GM18951 (cell line): ENCODE data around the gene LHFPL2.

Experiments
- POLR2A ChIP-seq: IDR thresholded peaks from 4 replicates; pipeline ENCODE4 v1.6.1; 2011; ENCODE audit warnings: mild to moderate bottlenecking; ENCODE audit not compliant: insufficient read length, insufficient read depth; ENCODE audit errors: extremely low read depth
- in situ Hi-C: fragments of 300-500 bp; cut with MboI; formaldehyde crosslinking; loops from one replicate; pipeline ENCODE4 v1.12.0; 2022; ENCODE audit warnings: low sequenced_read_pairs, mixed read lengths, inconsistent platforms; ENCODE audit not compliant: unreplicated experiment

LHFPL2 gene

DNA sequence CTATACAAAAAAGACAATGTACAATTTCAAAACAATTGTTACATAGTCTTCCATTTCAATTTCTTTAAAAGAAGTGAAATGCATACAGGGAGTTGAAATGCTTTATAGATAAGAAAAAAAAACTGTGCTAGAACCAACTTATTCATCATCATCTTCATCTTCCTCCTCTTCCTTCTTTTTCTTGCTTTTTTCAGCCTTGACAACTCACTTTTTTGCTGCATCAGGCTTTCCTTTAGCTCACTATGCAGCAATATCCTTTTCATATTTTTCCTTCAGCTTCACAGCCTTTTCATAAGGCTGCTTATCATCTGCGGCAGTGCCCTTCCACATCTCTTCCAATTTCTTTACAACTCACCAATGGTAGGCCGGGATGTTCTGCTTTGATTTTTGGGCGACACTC is 4.4 kb downstream of the LHFPL2 start:
- TF ChIP-seq POLR2A, result no peak
- in situ Hi-C loops, result no loop called here

DNA sequence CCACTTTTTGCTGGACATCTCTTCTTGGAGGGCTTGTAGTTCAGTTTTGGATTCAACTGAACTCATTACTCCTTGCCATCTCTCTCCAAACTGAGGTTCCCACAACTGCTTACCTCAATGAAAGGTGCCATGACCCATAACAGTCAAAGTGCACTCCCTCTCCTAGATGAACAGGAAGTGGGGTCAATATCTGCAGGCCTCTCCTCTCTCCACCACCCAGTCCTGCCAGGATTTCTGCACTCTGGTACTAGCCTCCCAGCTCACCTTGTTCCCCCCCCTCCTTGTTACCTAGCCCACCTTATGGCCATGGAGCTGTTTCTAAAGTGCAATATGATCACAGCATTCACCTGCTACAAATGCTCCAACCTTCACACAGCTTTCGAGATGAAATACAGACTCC is 5.9 kb downstream of the LHFPL2 start:
- no peak for TF ChIP-seq POLR2A
- in situ Hi-C loops, result no loop called here

DNA sequence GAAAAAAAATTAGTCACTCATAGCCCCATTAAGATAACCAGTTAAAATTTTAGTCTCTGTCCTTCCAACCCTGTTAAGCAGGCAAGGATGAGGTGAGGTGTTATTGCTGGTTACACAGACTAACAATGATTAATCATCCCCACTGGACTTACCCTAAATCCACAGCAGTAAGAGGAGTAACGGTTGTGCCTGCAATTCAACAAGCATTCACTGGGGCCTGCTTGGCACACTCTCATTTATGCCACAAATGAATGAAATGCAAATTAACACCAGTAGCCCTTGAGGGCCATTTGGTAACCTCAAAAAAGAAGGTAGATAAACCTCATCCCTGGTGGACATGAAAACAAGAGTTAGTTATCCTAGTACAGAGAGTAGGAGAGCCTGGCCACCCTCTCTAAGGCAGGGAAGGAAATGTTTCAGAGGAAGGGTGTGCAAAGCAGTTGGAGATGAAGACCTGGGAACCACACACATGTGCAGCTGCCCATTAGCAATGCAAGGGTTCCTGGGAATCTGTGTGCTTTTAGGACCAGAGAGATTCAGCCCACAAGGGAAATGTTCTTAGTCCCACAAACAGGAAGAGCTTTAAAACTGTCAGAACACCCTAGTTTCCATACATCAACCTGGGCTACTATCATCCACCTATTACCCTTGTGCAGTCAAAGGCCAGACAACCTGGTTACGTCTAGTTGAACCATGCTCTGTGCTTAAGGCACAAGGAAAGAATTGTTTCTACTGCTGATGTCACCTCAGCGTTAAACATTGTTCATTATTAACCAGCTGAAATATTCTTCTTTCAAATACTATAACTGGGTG is 7.7 kb downstream of the LHFPL2 start:
- in situ Hi-C loops, result no loop called here
- TF ChIP-seq POLR2A, result no peak

DNA sequence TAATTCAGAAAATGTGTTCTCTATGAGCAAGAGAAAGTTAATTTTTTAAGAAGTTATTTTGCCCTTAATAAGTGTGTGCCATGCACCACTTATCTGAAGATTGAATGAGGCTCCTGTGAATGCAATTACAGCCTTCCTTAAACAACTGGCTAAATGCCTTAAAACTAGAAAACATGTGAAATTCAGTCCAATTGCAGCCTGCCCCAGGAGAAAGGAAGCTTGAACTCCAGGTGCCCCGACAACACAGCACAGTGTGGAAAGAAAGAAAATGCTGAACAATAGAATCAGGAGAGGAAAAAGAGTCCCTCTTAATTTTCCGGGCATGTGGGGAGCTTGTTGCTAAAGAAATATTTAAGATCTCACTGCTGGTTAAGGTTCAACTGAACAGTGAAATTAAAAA is 8.8 kb downstream of the LHFPL2 start:
- in situ Hi-C loops, result no loop called here
- TF ChIP-seq POLR2A, result no peak

DNA sequence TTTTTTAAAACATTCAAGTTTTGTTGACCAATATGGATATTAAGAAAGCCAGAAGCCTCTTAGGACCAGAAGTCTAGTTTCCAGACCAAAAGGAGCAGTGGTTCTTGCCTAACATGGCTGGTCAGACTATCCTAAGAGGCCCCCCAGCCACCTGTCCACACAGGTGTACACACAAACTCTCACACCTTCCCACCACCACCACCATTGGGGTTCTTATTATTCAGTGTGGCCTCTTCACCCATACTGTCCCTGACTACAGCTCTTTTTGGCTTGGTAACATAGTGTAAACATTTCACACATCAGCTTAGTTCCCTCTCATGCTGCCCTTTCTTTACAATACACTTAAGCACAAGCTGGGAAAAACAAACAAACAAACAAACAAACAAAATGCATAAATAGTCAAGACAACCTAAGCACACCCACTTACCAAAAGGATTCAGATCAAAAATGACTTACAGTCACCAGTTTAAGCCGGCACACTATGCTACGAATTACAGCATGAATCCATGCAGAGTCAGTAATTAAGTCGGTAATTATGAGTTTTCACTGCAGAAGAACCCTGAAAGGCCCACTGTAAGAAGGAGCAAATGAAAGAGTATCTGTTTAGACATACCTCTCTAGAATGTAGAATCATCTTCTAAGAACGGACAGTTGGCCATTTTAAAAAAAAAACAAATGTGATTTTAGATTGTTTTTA is 9.5 kb downstream of the LHFPL2 start:
- in situ Hi-C loops, result no loop called here
- no peak for TF ChIP-seq POLR2A

DNA sequence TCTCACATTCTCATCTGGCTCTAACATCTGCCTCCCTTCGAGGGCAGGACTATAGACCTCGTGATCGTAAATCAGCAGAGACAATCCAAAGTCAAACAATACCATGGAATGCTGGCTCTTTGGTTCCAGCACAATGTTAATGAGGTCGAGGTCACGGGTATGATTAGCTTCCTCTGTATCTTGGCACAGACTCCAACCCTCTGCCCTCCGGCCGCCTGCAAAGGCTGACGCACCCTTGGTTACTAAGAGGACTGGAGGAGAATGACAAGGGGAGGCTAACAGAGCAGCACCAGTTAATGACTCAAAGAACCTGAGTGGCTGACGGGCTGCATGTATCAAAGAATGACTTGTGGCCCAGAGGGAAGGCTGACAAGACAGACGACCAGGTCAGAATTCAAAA is 10.1 kb downstream of the LHFPL2 start:
- in situ Hi-C loops, result no loop called here
- TF ChIP-seq POLR2A, result no peak

DNA sequence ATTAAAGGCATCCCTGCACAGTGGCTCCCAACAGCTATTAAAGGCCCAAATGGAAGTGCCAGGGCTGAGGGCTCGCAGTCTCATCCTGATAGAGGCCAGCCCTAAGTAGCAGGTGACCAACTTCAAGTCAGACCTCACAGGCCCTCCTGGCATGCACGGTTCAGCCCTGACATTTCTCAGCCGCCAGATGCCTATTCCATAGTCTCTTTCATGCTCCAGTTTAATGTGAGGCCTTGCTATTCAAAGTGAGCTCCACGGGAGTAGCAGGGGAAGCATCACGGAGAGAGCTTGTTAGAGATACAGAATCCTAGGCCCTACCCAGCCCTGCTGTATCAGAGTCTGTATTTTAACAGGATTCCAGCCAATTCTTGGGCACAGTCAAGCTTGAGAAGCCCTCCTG is 11.1 kb downstream of the LHFPL2 start:
- TF ChIP-seq POLR2A, result no peak
- in situ Hi-C loops, result no loop called here

DNA sequence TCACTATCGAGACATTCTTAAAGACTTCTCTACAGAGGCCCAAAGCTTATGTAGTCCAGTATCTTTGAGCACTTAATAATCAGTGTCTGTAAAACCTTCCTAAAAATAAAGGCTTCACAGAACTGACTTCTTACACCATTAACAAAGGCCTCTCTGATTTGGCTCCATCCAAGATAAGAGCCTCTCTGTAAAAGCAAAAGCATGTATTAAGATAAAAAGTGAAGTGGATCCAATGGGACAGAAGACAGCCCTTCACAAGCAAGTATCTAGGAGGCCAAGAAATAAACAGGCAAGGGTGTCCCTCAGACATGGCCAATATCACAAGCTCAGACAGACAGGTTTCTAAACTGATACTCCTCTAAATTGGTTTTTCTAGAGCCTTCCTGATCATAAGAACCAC is 11.9 kb downstream of the LHFPL2 start:
- in situ Hi-C loops, result no loop called here
- no peak for TF ChIP-seq POLR2A

DNA sequence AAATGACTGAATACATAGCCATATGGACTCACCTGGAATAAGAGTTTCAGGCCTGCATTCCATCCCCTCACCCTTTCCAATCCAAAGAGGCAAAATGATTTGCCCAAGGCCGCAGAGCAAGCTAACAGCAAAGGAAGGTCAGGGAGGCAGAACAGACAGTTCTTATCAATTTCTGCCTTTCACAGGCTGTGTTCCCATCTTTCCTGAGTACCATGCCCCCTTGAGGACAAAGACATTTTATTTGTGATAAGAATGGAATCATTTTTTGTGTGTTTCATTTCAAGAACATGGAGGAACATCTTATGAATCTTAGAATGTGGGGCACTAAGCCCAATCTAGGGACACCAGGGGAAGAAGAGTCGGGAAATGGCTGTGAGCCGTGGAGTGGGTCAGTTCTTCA is 13.9 kb downstream of the LHFPL2 start:
- TF ChIP-seq POLR2A, result no peak
- in situ Hi-C loops, result no loop called here

DNA sequence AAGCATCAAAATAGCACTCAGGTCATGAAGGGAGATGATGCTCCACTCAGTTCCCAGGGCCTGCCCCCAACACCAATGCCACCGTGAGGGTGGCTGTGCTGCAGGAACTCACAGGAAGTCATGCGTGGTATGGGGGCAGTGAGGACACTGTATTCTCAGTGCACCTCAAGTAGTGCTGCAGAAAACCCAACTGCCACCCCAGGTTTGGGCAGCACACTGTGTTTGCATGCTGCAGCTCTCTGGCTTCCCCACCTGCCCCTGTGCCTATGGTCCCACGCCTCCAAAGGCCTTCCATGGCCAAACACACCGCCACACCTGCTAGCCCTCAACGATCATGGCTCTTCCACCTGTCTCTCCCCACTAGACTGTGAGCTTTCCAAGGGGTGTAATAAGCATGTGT is 14.3 kb downstream of the LHFPL2 start:
- in situ Hi-C loops, result no loop called here
- no peak for TF ChIP-seq POLR2A

DNA sequence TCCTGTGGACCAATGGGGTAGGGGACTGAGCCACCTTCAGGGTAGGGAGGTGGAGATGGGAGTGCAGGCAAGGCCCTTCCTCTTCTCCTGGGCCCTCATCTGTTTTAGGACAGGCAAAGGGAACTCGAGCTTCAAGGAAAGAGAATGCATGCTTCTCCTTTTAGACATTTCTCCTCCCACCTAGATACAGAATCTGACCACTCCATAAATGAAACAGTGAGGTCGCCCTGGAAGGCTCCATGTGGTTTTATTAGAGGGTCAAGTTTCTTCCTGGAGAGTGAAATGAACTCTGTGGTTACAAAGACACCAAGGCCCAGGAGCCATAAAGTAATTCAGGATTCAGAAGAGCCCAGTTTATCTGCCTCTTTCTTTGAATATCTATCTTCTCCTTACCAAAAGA is 14.9 kb downstream of the LHFPL2 start:
- in situ Hi-C loops, result no loop called here
- no peak for TF ChIP-seq POLR2A

DNA sequence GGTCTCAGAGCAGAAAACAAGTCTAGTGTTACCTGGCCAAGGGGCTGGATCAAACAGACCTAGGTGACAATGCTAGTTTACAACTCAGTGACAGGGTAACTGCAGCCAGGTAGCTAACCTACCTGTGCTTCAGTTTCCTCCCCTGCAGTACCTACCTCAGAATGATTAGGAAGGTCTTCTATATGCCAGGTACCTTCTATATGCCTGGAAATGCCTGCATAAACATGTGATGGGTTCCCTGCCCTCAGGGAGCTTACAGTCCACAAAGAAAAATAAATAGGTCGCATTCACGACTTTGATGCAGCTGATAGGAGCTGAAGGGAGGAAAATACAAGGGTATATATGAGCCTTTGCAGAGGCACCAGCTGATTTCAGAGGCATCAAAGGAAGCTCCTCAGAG is 16.1 kb downstream of the LHFPL2 start:
- TF ChIP-seq POLR2A, result no peak
- in situ Hi-C loops, result no loop called here

DNA sequence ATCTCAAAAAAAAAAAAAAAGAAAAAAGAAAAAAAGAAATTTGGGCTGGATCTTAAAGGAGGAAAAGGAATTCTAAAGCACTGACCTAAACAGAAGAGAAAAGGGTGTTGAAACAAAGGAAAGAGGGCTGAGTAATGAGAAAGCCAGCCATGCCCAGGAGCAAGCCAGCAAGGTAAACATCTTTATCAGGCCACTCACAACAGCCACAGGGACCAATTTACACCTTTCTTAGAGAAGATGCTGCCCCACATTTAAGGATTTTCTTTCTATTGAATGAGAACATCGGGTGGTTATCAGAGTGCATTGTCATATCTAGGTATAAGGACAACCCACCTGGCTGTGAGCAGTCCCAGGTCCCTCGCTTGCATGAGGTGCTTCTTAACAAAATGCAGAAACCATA is 16.6 kb downstream of the LHFPL2 start:
- in situ Hi-C loops, result no loop called here
- TF ChIP-seq POLR2A, result no peak

DNA sequence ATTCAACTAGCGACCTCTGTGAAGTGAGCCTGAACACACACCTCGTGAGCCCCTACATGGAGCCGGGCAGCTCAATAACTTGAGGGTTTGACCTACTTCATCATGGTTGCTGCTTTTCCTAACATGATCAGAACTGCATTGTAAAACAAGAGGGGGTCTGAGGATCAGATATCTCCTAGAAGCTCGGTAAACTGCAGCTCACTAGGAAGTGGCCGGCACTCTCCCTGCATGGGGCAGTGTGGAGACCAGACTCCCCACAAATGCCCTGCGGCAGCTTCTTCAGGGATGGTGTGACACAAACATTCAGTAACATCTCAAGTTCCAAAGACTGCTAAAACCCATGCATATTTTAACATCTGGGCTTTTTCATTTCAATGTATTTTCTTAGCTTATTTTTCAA is 18.5 kb downstream of the LHFPL2 start:
- in situ Hi-C loops, result no loop called here
- no peak for TF ChIP-seq POLR2A
